ENCODE results near the gene PCDH15. TPM values are rescaled to one million over a fixed set of nuclear protein-coding genes. Genes with fewer than 3 reads are reported as not detected.

Gene PCDH15
- total RNA-seq, 1 donor from 2014 or later: 0.05 TPM

GRCh38 chr10:54796881-54797280, 4.2 kb downstream of the PCDH15 start:
- no peak for DNase-seq (ENCODE audit: low spot score)
- H3K27ac Mint-ChIP-seq (ENCODE audit: unreplicated experiment): no peak overlapping the region
- H3K36me3 Mint-ChIP-seq (ENCODE audit: low read depth, unreplicated experiment): no peaks in the 10 kb centered on the region
- no peaks in the 10 kb centered on the region for H3K9me3 Mint-ChIP-seq (ENCODE audit: unreplicated experiment)
- H3K4me3 Mint-ChIP-seq (ENCODE audit: unreplicated experiment): no peak overlapping the region
- no peaks in the 10 kb centered on the region for H3K27me3 Mint-ChIP-seq (ENCODE audit: unreplicated experiment)
- TF ChIP-seq, protein P1, sequence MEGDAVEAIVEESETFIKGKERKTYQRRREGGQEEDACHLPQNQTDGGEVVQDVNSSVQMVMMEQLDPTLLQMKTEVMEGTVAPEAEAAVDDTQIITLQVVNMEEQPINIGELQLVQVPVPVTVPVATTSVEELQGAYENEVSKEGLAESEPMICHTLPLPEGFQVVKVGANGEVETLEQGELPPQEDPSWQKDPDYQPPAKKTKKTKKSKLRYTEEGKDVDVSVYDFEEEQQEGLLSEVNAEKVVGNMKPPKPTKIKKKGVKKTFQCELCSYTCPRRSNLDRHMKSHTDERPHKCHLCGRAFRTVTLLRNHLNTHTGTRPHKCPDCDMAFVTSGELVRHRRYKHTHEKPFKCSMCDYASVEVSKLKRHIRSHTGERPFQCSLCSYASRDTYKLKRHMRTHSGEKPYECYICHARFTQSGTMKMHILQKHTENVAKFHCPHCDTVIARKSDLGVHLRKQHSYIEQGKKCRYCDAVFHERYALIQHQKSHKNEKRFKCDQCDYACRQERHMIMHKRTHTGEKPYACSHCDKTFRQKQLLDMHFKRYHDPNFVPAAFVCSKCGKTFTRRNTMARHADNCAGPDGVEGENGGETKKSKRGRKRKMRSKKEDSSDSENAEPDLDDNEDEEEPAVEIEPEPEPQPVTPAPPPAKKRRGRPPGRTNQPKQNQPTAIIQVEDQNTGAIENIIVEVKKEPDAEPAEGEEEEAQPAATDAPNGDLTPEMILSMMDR (IDR thresholded peaks at IDR 0.05; ENCODE audit: unreplicated experiment): no peak
- H3K4me1 Mint-ChIP-seq (ENCODE audit: unreplicated experiment): peaks cover 4% of the 10 kb centered on the region

GRCh38 chr10:54776622-54777021, 24.4 kb downstream of the PCDH15 start:
- Mint-ChIP-seq H3K4me1 (ENCODE audit: unreplicated experiment) (no peaks in the 10 kb centered on the region), H3K27me3 (ENCODE audit: unreplicated experiment) (no peaks in the 10 kb centered on the region), H3K9me3 (ENCODE audit: unreplicated experiment) (no peaks in the 10 kb centered on the region), H3K36me3 (ENCODE audit: low read depth, unreplicated experiment) (no peaks in the 10 kb centered on the region), H3K4me3 (ENCODE audit: unreplicated experiment) (no peak overlapping the region), H3K27ac (ENCODE audit: unreplicated experiment) (no peak overlapping the region)
- no peak for DNase-seq (ENCODE audit: low spot score)
- TF ChIP-seq, protein P1 (IDR thresholded peaks at IDR 0.05; ENCODE audit: unreplicated experiment): no peak

DNA sequence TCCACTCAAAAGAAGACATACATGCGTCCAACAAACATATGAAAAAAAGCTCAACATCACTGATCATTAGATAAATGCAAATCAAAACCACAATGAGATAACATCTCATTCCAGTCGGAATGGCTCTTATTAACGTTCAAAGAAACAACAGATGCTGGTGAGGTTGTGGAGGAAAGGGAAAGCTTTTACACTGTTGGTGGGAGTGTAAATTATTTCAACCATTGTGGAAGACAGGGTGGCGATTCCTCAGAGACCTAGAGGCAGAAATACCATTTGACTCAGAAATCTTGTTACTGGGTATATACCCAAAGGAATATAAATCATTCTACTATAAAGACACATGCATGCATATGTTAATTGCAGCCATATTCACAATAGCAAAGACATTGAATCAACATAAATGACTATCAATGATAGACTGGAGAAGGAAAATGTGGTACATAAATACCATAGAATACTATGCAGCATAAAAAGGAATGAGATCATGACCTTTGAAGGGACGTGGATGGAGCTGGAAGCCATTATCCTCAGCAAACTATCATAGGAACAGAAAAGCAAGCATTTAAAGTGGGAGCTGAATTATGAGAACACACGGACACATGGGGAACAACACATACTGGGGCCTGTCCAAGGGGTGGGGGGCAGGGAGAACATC, 28.4 kb downstream of the PCDH15 start:
- H3K36me3 Mint-ChIP-seq (ENCODE audit: low read depth, unreplicated experiment): no peaks in the 10 kb centered on the region
- no peak overlapping the region for H3K27ac Mint-ChIP-seq (ENCODE audit: unreplicated experiment)
- no peaks in the 10 kb centered on the region for H3K4me1 Mint-ChIP-seq (ENCODE audit: unreplicated experiment)
- H3K9me3 Mint-ChIP-seq (ENCODE audit: unreplicated experiment): no peaks in the 10 kb centered on the region
- no peak for DNase-seq (ENCODE audit: low spot score)
- no peak overlapping the region for H3K4me3 Mint-ChIP-seq (ENCODE audit: unreplicated experiment)
- TF ChIP-seq, protein P1 (IDR thresholded peaks at IDR 0.05; ENCODE audit: unreplicated experiment): no peak
- H3K27me3 Mint-ChIP-seq (ENCODE audit: unreplicated experiment): no peaks in the 10 kb centered on the region

DNA sequence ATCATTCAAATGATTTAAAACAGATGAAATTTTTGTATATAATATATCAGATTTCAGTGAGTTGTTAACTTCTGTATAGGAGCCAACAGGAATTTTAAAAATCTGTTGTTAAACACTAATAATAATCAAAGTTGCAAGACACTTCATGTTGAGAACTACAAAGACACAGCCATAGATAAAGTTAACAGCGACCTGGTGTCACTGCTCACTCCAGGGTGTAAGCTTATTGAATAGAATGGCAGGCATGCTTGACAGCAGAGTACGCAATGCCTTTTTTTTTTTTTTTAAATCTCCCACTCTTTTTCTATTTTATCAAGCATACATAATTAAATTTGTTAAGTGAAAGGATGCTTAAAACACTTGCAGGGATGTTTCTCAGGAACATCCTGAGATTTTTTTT, 32.0 kb downstream of the PCDH15 start:
- TF ChIP-seq, protein P1 (IDR thresholded peaks at IDR 0.05; ENCODE audit: unreplicated experiment): no peak
- Mint-ChIP-seq H3K27ac (ENCODE audit: unreplicated experiment) (no peak overlapping the region), H3K4me3 (ENCODE audit: unreplicated experiment) (no peak overlapping the region), H3K4me1 (ENCODE audit: unreplicated experiment) (no peaks in the 10 kb centered on the region), H3K9me3 (ENCODE audit: unreplicated experiment) (no peaks in the 10 kb centered on the region), H3K36me3 (ENCODE audit: low read depth, unreplicated experiment) (no peaks in the 10 kb centered on the region), H3K27me3 (ENCODE audit: unreplicated experiment) (no peaks in the 10 kb centered on the region)
- DNase-seq (ENCODE audit: low spot score): no peak

GRCh38 chr10:54758791-54759190, 42.2 kb downstream of the PCDH15 start:
- Mint-ChIP-seq H3K27ac (ENCODE audit: unreplicated experiment) (no peak overlapping the region), H3K27me3 (ENCODE audit: unreplicated experiment) (no peaks in the 10 kb centered on the region), H3K4me1 (ENCODE audit: unreplicated experiment) (peaks cover 2% of the 10 kb centered on the region), H3K36me3 (ENCODE audit: low read depth, unreplicated experiment) (no peaks in the 10 kb centered on the region), H3K4me3 (ENCODE audit: unreplicated experiment) (no peak overlapping the region), H3K9me3 (ENCODE audit: unreplicated experiment) (no peaks in the 10 kb centered on the region)
- TF ChIP-seq, protein P1 (IDR thresholded peaks at IDR 0.05; ENCODE audit: unreplicated experiment): no peak
- no peak for DNase-seq (ENCODE audit: low spot score)
